Thyroid gland (tissue), 4 donors: ENCODE measurements around the gene ST3GAL4. TPM values are rescaled to one million over a fixed set of nuclear protein-coding genes. Genes with fewer than 3 reads are reported as not detected.

Experiments used
- DNase-seq, 2 donors: peaks; one replicate each; pipeline ENCODE4 v3.0.0-alpha.2; 2019
- H3K27ac ChIP-seq, 3 donors: fragments of 200-600 bp; sonication (generic); 1 replicate in 2 of 3; 2 replicates in 1 of 3; pipeline ENCODE4 v1.5.1; 2016 to 2019; ENCODE audit warnings: mild to moderate bottlenecking in 1 of 3, moderate library complexity in 1 of 3
- H3K27me3 ChIP-seq: fragments of 200-600 bp; sonication (generic); one replicate; pipeline ENCODE4 v1.5.1; 2019
- H3K36me3 ChIP-seq, 2 donors: fragments of 200-600 bp; sonication (generic); one replicate each; pipeline ENCODE4 v1.5.1; 2016 to 2019
- H3K4me1 ChIP-seq, 2 donors: fragments of 200-600 bp; sonication (generic); one replicate each; pipeline ENCODE4 v1.5.1; 2017 to 2019
- H3K4me3 ChIP-seq, 3 donors: fragments of 200-600 bp; sonication (generic); replicated peaks in 1 of 3; 1 replicate in 2 of 3; 2 replicates in 1 of 3; pipeline ENCODE4 v1.5.1; 2016; ENCODE audit warnings: mild to moderate bottlenecking in 1 of 3
- H3K9me3 ChIP-seq: fragments of 200-600 bp; sonication (generic); one replicate; pipeline ENCODE4 v1.5.1; 2017
- POLR2A ChIP-seq, 2 donors: fragments of 450-650 bp; IDR thresholded peaks; one replicate each; pipeline ENCODE4 v1.6.1; 2017; ENCODE audit warnings: antibody characterized with exemption in 2 of 2, mild to moderate bottlenecking in 2 of 2, moderate library complexity in 1 of 2
- WGBS, 2 donors: methylation state at CpG; one replicate each; pipeline ENCODE4 v1.1.5; 2017; 5-methylcytosine and 5-hydroxymethylcytosine counted together
- intact Hi-C: fragments of 100-400 bp; cut with DNase I; formaldehyde crosslinking; loops from one replicate; pipeline ENCODE4 v1.15.1; 2023
- small RNA-seq: library from RNA; depleted of rRNA; stranded (forward); fragments of <200 nt; gene quantifications from one replicate; pipeline ENCODE3, GENCODE V24; 2016
- total RNA-seq, 4 donors: library from RNA; depleted of rRNA; stranded (reverse); fragments of >200 nt; gene quantifications; one replicate each; pipeline ENCODE4 v1.2.3, GENCODE V29; 2016
- TF ChIP-seq, protein P1 (sequence below), 6 experiments: fragments of 200-600 bp in 3 of 6; fragments of 450-650 bp in 3 of 6; sonication (generic) in 3 of 6; IDR thresholded peaks; one replicate each; pipeline ENCODE4 v1.5.1; 2016 to 2019; ENCODE audit warnings: antibody characterized with exemption in 6 of 6, mild to moderate bottlenecking in 2 of 6, inconsistent platforms in 1 of 6, moderate library complexity in 1 of 6

The ST3GAL4 gene
- total RNA-seq, 4 donors from 2014 or later = 5.3 to 33.9 (median 26.4) TPM

DNA sequence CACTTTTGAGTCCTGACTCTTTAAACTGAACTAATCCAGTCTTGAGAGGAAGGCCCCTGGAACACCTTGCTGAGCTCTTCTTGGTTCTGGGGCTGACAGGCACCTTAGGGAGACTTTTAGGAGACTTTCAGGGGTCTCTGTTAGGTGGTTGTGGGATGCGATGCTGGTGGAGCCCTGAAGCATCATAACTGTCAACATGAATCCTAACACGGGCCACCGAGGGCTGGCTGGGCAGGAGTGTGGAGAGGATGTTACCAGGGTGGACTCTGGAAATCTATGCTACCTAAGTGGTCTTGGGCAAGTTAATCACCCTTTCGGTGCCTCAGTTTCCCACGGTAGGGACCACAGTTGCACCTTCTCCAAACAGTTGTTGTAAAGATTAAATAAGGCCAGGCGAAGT, 106.5 kb downstream of the ST3GAL4 start:
- no peak for DNase-seq
- Histone ChIP-seq H3K27ac (no peak overlapping the region), H3K36me3 (no peaks in the 10 kb centered on the region), H3K27me3 (no peaks in the 10 kb centered on the region), H3K9me3 (no peaks in the 10 kb centered on the region), H3K4me3 (no peak overlapping the region), H3K4me1 (no peaks in the 10 kb centered on the region)
- no peak for TF ChIP-seq POLR2A (IDR thresholded peaks at IDR 0.05)
- TF ChIP-seq, protein P1, sequence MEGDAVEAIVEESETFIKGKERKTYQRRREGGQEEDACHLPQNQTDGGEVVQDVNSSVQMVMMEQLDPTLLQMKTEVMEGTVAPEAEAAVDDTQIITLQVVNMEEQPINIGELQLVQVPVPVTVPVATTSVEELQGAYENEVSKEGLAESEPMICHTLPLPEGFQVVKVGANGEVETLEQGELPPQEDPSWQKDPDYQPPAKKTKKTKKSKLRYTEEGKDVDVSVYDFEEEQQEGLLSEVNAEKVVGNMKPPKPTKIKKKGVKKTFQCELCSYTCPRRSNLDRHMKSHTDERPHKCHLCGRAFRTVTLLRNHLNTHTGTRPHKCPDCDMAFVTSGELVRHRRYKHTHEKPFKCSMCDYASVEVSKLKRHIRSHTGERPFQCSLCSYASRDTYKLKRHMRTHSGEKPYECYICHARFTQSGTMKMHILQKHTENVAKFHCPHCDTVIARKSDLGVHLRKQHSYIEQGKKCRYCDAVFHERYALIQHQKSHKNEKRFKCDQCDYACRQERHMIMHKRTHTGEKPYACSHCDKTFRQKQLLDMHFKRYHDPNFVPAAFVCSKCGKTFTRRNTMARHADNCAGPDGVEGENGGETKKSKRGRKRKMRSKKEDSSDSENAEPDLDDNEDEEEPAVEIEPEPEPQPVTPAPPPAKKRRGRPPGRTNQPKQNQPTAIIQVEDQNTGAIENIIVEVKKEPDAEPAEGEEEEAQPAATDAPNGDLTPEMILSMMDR (IDR thresholded peaks at IDR 0.05) = no peak
- 79 to 91% methylated on average over 6 of the region's 6 CpGs for WGBS, 2 donors
- intact Hi-C loops = no loop called here

DNA sequence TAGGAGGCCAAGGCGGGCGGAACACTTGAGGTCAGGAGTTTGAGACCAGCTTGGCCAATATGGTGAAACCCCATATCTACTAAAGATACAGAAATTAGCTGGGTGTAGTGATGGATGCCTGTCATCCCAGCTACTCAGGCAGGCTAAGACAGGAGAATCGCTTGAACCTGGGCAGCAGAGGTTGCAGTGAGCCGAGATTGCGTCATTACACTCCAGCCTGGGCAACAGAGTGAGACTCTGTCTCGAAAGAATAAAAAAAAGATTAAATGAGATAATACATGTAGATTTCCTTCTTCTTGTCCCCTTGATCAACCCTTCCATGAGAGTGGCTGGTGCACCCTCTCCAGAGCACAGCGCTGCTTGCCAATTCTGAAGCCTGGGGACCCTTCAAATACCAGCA, 106.9 kb downstream of the ST3GAL4 start:
- no peaks in the 10 kb centered on the region for H3K9me3 ChIP-seq
- WGBS, 2 donors = 93 to 95% methylated on average over 7 of the region's 7 CpGs
- H3K27ac ChIP-seq = no peak overlapping the region
- no peaks in the 10 kb centered on the region for H3K4me1 ChIP-seq
- intact Hi-C loops = no loop called here
- no peak overlapping the region for H3K4me3 ChIP-seq
- TF ChIP-seq, protein P1 (IDR thresholded peaks at IDR 0.05) = no peak
- no peak for TF ChIP-seq POLR2A (IDR thresholded peaks at IDR 0.05)
- no peaks in the 10 kb centered on the region for H3K36me3 ChIP-seq
- no peaks in the 10 kb centered on the region for H3K27me3 ChIP-seq
- no peak for DNase-seq

Small RNA genes within 50 kb of the gene (small RNA-seq; reads per million reads assigned to genes)
- not detected for gene AP001318.3

Other genes with a start within 250 kb of the ST3GAL4 start
- gene RPUSD4, start 144.0 kb upstream of the ST3GAL4 start, total RNA-seq = 10 to 100 TPM; 10.5 to 17.6 (median 14.6) TPM
- 10 to 100 TPM; 21.7 to 25.0 (median 23.3) TPM for gene FAM118B, start 143.9 kb upstream of the ST3GAL4 start, total RNA-seq
- 100 to 1,000 TPM in 3 of 4 donors, 10 to 100 TPM in 1; 95.3 to 153 (median 125) TPM for gene SRPRA, start 86.8 kb upstream of the ST3GAL4 start, total RNA-seq
- 10 to 100 TPM; 13.3 to 25.8 (median 20.2) TPM for gene FOXRED1, start 86.5 kb upstream of the ST3GAL4 start, total RNA-seq
- 10 to 100 TPM in 2 of 4 donors, 1 to 10 TPM in 2; 9.2 to 13.1 (median 10.1) TPM for gene TIRAP, start 72.6 kb upstream of the ST3GAL4 start, total RNA-seq
- 10 to 100 TPM in 3 of 4 donors, 1 to 10 TPM in 1; 6.1 to 18.9 (median 13.9) TPM for gene DCPS, start 51.6 kb upstream of the ST3GAL4 start, total RNA-seq